HG02840 (cell line): ENCODE data around the gene HLA-DRA.
"Not testable (repeated sequence)": the region's sequence is repeated elsewhere in the genome, so short reads cannot be mapped to it uniquely, and the experiment has no call there.

Experiments used
- ATAC-seq: cut with Tn5 transposase; IDR thresholded peaks from one replicate; pipeline ENCODE4 v1.9.1; 2021; ENCODE audit warnings: mild to moderate bottlenecking, moderate library complexity, moderate number of reproducible peaks; ENCODE audit not compliant: unreplicated experiment, low FRiP score

The HLA-DRA gene

GRCh38 chr6:32430179-32430578 is 9.5 kb upstream of the HLA-DRA start:
- no peak for ATAC-seq

- ATAC-seq = no peak
Measured at GRCh38 chr6:32431142-32431541, 8.5 kb upstream of the HLA-DRA start.

GRCh38 chr6:32432050-32432450 is 7.6 kb upstream of the HLA-DRA start:
- ATAC-seq = no peak

GRCh38 chr6:32433950-32434349 is 5.7 kb upstream of the HLA-DRA start:
- ATAC-seq = not testable (repeated sequence)

GRCh38 chr6:32436186-32436585 is 3.5 kb upstream of the HLA-DRA start:
- no peak for ATAC-seq

GRCh38 chr6:32436995-32437836 is 2.5 kb upstream of the HLA-DRA start:
- peak; percentile 60 for ATAC-seq

GRCh38 chr6:32439139-32439538 is 548 bp upstream of the HLA-DRA start:
- no peak for ATAC-seq

- no peak for ATAC-seq
Measured at GRCh38 chr6:32442243-32442667, 2.6 kb downstream of the HLA-DRA start.

GRCh38 chr6:32442977-32443552 is 3.4 kb downstream of the HLA-DRA start:
- ATAC-seq = no peak

GRCh38 chr6:32444433-32444832 is 4.7 kb downstream of the HLA-DRA start:
- no peak for ATAC-seq

- ATAC-seq = no peak
Measured at GRCh38 chr6:32445321-32445854, 5.7 kb downstream of the HLA-DRA start.

GRCh38 chr6:32447932-32448331 is 8.2 kb downstream of the HLA-DRA start:
- no peak for ATAC-seq

- no peak for ATAC-seq
Measured at GRCh38 chr6:32449088-32449736, 9.5 kb downstream of the HLA-DRA start.

- ATAC-seq = no peak
Measured at GRCh38 chr6:32457054-32457453, 17.4 kb downstream of the HLA-DRA start.

- no peak for ATAC-seq
Measured at GRCh38 chr6:32459781-32460424, 20.2 kb downstream of the HLA-DRA start.

GRCh38 chr6:32460528-32460927 is 20.8 kb downstream of the HLA-DRA start:
- ATAC-seq = no peak

- no peak for ATAC-seq
Measured at GRCh38 chr6:32461493-32461892, 21.8 kb downstream of the HLA-DRA start.

GRCh38 chr6:32462609-32463008 is 22.9 kb downstream of the HLA-DRA start:
- peak; percentile 87 for ATAC-seq

GRCh38 chr6:32467743-32468503 is 28.2 kb downstream of the HLA-DRA start:
- ATAC-seq = not testable (repeated sequence)

- no peak for ATAC-seq
Measured at GRCh38 chr6:32472781-32473375, 33.2 kb downstream of the HLA-DRA start.
